B cell (primary cell): ENCODE data around the gene RIC1. TPM values are rescaled to one million over a fixed set of nuclear protein-coding genes. Genes with fewer than 3 reads are reported as not detected.

ENCODE experiments used
- ATAC-seq: fragments of 200-7000 bp; cut with Tn5 transposase; one replicate; pipeline ENCODE4 v1.10.0; 2021; ENCODE audit warnings: low read depth, mild to moderate bottlenecking, moderate number of reproducible peaks, moderate library complexity
- CTCF ChIA-PET: fragments of 350-600 bp; sonication (Branson Sonifier 250); formaldehyde crosslinking; loops from one replicate; lab custom pipeline; 2021; ENCODE audit warnings: antibody characterized with exemption, inconsistent platforms; lab: Charles Lee
- POLR2A ChIA-PET: fragments of 350-600 bp; sonication (Branson Sonifier 250); formaldehyde crosslinking; loops from one replicate; lab custom pipeline; 2021; ENCODE audit warnings: antibody characterized with exemption; lab: Charles Lee
- DNase-seq: peaks from one replicate; pipeline ENCODE4 v3.0.0; 2013
- H2AFZ ChIP-seq: 2 replicates; pipeline ENCODE4 v1.6.1; 2012; ENCODE audit warnings: mild to moderate bottlenecking, low read depth, low read length; ENCODE audit not compliant: insufficient read depth, poor library complexity, severe bottlenecking
- H3K27ac ChIP-seq, 2 donors: 1 replicate in 1 of 2; 2 replicates in 1 of 2; pipeline ENCODE4 v1.5.1; 2012 to 2013; ENCODE audit warnings: low read length in 2 of 2, mild to moderate bottlenecking in 2 of 2, moderate library complexity in 1 of 2
- H3K27me3 ChIP-seq, 4 experiments: fragments of 200-600 bp in 1 of 4; sonication (generic) in 1 of 4; replicated peaks in 1 of 4; 1 replicate in 2 of 4; 2 replicates in 2 of 4; pipeline versions ENCODE4 v1.6.1 to v1.7.0; 2013 to 2016; ENCODE audit warnings: low read length in 3 of 4, mild to moderate bottlenecking in 2 of 4, mixed read lengths in 1 of 4, moderate library complexity in 1 of 4; ENCODE audit not compliant: insufficient read depth in 4 of 4, control insufficient read depth in 3 of 4; ENCODE audit errors: control extremely low read depth in 1 of 4
- H3K36me3 ChIP-seq, 2 experiments: replicated peaks in 1 of 2; 1 replicate in 1 of 2; 2 replicates in 1 of 2; pipeline versions ENCODE4 v1.6.1 to v1.7.1; 2013; ENCODE audit warnings: low read length in 1 of 2; ENCODE audit not compliant: insufficient read depth in 2 of 2, control insufficient read depth in 1 of 2; ENCODE audit errors: control extremely low read depth in 1 of 2, extremely low read depth in 1 of 2
- H3K4me1 ChIP-seq, 2 donors: fragments of 200-600 bp in 1 of 2; sonication (generic) in 1 of 2; 1 replicate in 1 of 2; 2 replicates in 1 of 2; pipeline versions ENCODE4 v1.5.1 to v1.6.1; 2013 to 2017; ENCODE audit warnings: low read length in 2 of 2; ENCODE audit not compliant: control insufficient read depth in 2 of 2, insufficient read depth in 2 of 2
- H3K4me2 ChIP-seq: replicated peaks from 2 replicates; pipeline ENCODE3; 2012; ENCODE audit warnings: mild to moderate bottlenecking, low read depth, low read length; ENCODE audit not compliant: poor library complexity, severe bottlenecking
- H3K4me3 ChIP-seq, 5 experiments: fragments of 200-600 bp in 1 of 5; sonication (generic) in 1 of 5; 1 replicate in 3 of 5; 2 replicates in 2 of 5; pipeline versions ENCODE4 v1.5.1 to v1.7.0; 2011 to 2016; ENCODE audit warnings: low read length in 4 of 5, mild to moderate bottlenecking in 4 of 5, low read depth in 2 of 5, control low read depth in 1 of 5, moderate library complexity in 1 of 5; ENCODE audit not compliant: insufficient read depth in 1 of 5; ENCODE audit errors: control extremely low read depth in 1 of 5, extremely low read depth in 1 of 5
- H3K79me2 ChIP-seq: fragments of 200-600 bp; sonication (generic); one replicate; pipeline ENCODE4 v1.6.0; 2016; ENCODE audit warnings: low read length; ENCODE audit not compliant: control insufficient read depth, insufficient read depth
- H3K9ac ChIP-seq: fragments of 200-600 bp; sonication (generic); 2 replicates; pipeline ENCODE4 v1.6.1; 2017; ENCODE audit warnings: mild to moderate bottlenecking, low read length, moderate library complexity
- H3K9me3 ChIP-seq, 3 donors: one replicate each; pipeline versions ENCODE4 v1.6.1 to v1.7.1; 2013; ENCODE audit warnings: low read length in 2 of 3; ENCODE audit not compliant: control insufficient read depth in 2 of 3, insufficient read depth in 1 of 3; ENCODE audit errors: control extremely low read depth in 1 of 3
- H4K20me1 ChIP-seq: 2 replicates; pipeline ENCODE4 v1.6.0; 2012; ENCODE audit warnings: mild to moderate bottlenecking, low read length; ENCODE audit not compliant: insufficient read depth, control insufficient read depth, poor library complexity, severe bottlenecking
- H3K27ac Mint-ChIP-seq: one replicate; pipeline ENCODE4 v1.8.0; 2021; ENCODE audit warnings: mixed read lengths
- H3K27me3 Mint-ChIP-seq: one replicate; pipeline ENCODE4 v1.8.0; 2021; ENCODE audit warnings: mixed read lengths
- H3K4me1 Mint-ChIP-seq: one replicate; pipeline ENCODE4 v1.8.0; 2021; ENCODE audit warnings: mixed read lengths
- H3K4me3 Mint-ChIP-seq: one replicate; pipeline ENCODE4 v1.8.0; 2021; ENCODE audit warnings: mixed read lengths
- H3K9me3 Mint-ChIP-seq: one replicate; pipeline ENCODE4 v1.8.0; 2022; ENCODE audit warnings: mixed read lengths; ENCODE audit not compliant: insufficient read depth
- CTCF ChIP-seq: fragments of 200-600 bp; IDR thresholded peaks from one replicate; pipeline ENCODE4 v1.8.0; 2022; ENCODE audit warnings: antibody characterized with exemption, mild to moderate bottlenecking
- EZH2 ChIP-seq: IDR thresholded peaks from 2 replicates; pipeline ENCODE4 v1.6.1; 2012; ENCODE audit warnings: borderline replicate concordance, low read depth, mild to moderate bottlenecking, moderate library complexity, low read length; ENCODE audit not compliant: insufficient read depth, poor library complexity, severe bottlenecking
- WGBS: methylation state at CpG from one replicate; pipeline ENCODE4 v1.1.5; 2013; ENCODE audit warnings: missing lambda C conversion rate; ENCODE audit not compliant: insufficient coverage; 5-methylcytosine and 5-hydroxymethylcytosine counted together
- intact Hi-C: fragments of 100-400 bp; cut with micrococcal nuclease; formaldehyde crosslinking; loops from one replicate; pipeline ENCODE4 v1.10.0; 2022
- polyA plus RNA-seq: library from polyadenylated mRNA; depleted of rRNA; stranded (reverse); fragments of >200 nt; gene quantifications from 2 replicates; pipeline ENCODE4 v1.2.3, GENCODE V29; 2012
- total RNA-seq, 2 donors: library from RNA; stranded (reverse); fragments of 120-200 nt in 1 of 2; gene quantifications; 1 replicate in 1 of 2; 2 replicates in 1 of 2; pipeline versions ENCODE4 v1.2.3 to v1.2.4, GENCODE V29; 2013 to 2022

Gene RIC1
- total and polyA plus RNA-seq, 2 donors (not counting 1 experiment from before 2014, with no cell fraction given) = 20.7 to 58.8 TPM

DNA sequence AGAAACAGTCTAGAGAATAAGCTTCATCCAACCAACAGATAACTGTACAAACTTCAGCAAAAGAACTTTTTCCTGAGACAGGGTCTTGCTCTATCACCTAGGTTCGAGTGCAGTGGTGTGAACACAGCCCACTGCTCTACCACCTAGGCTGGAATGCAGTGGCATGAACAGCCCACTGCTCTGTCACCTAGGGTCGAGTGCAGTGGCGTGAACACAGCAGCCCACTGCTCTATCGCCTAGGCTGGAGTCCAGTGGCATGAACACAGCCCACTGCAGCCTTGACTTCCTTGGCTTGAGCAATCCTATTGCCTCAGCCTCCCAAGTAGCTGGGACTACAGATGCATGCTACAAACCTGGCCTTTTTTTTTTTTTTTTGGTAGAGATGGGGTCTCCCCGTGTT is 160.6 kb downstream of the RIC1 start:
- no peak overlapping the region for H3K27ac ChIP-seq
- no peak overlapping the region for H3K9ac ChIP-seq
- Mint-ChIP-seq H3K9me3 (no peaks in the 10 kb centered on the region), H3K4me1 (peaks cover 14% of the 10 kb centered on the region), H3K4me3 (no peak overlapping the region), H3K27me3 (no peaks in the 10 kb centered on the region), H3K27ac (no peak overlapping the region)
- intact Hi-C loops = no loop called here
- H3K4me1 ChIP-seq = peaks cover 0 to 4% of the 10 kb centered on the region in 2 donors
- no peaks in the 10 kb centered on the region for H3K9me3 ChIP-seq
- ATAC-seq = no peak
- no peaks in the 10 kb centered on the region for H3K79me2 ChIP-seq
- no peak overlapping the region for H3K4me3 ChIP-seq
- no peak overlapping the region for H3K4me2 ChIP-seq
- peaks cover 2 to 11% of the 10 kb centered on the region in 2 experiments for H3K36me3 ChIP-seq
- TF ChIP-seq EZH2 = no peak
- TF ChIP-seq CTCF = no peak
- 100% methylated on average over 4 of the region's 5 CpGs for WGBS
- no peak overlapping the region for H2AFZ ChIP-seq
- H4K20me1 ChIP-seq = no peaks in the 10 kb centered on the region
- CTCF ChIA-PET = no interaction called here
- no peaks in the 10 kb centered on the region for H3K27me3 ChIP-seq
- POLR2A ChIA-PET = no interaction called here
- DNase-seq = no peak

- intact Hi-C loops = no loop called here
- peaks cover 14% of the 10 kb centered on the region for H3K4me1 Mint-ChIP-seq
Measured at GRCh38 chr9:5790923-5791322, 162.0 kb downstream of the RIC1 start.

More at GRCh38 chr9:5790923-5791322, 162.0 kb downstream of the RIC1 start:
- Mint-ChIP-seq H3K4me3 (no peak overlapping the region), H3K27ac (no peak overlapping the region), H3K27me3 (no peaks in the 10 kb centered on the region), H3K9me3 (no peaks in the 10 kb centered on the region)
- Histone ChIP-seq H3K79me2 (no peaks in the 10 kb centered on the region), H3K4me3 (no peak overlapping the region), H3K27ac (no peak overlapping the region), H3K4me2 (no peak overlapping the region), H3K27me3 (no peaks in the 10 kb centered on the region), H3K36me3 (peaks cover 2 to 11% of the 10 kb centered on the region in 2 experiments), H2AFZ (no peak overlapping the region), H3K4me1 (peaks cover 0 to 4% of the 10 kb centered on the region in 2 donors), H4K20me1 (no peaks in the 10 kb centered on the region), H3K9me3 (no peaks in the 10 kb centered on the region), H3K9ac (no peak overlapping the region)
- ChIA-PET CTCF (no interaction called here), POLR2A (no interaction called here)
- no peak for TF ChIP-seq CTCF
- no peak for TF ChIP-seq EZH2
- DNase-seq = no peak
- no CpG with 5 or more reads among the region's 1 CpG for WGBS
- ATAC-seq = no peak
